Vagina (tissue), 2 donors: ENCODE measurements around the gene PRSS1. TPM values are rescaled to one million over a fixed set of nuclear protein-coding genes. Genes with fewer than 3 reads are reported as not detected.

Experiments
- DNase-seq, 2 donors: peaks; one replicate each; pipeline ENCODE4 v3.0.0-alpha.2; 2017; ENCODE audit errors: extremely low spot score in 2 of 2
- H3K27ac ChIP-seq: fragments of 200-600 bp; sonication (generic); one replicate; pipeline ENCODE4 v1.5.1; 2019
- H3K27me3 ChIP-seq: fragments of 200-600 bp; sonication (generic); one replicate; pipeline ENCODE4 v1.5.1; 2019
- H3K36me3 ChIP-seq, 2 donors: fragments of 200-600 bp; sonication (generic); one replicate each; pipeline ENCODE4 v1.5.1; 2017 to 2019
- H3K4me1 ChIP-seq: fragments of 200-600 bp; sonication (generic); one replicate; pipeline ENCODE4 v1.5.1; 2019
- H3K4me3 ChIP-seq, 2 donors: fragments of 200-600 bp; sonication (generic); 1 replicate in 1 of 2; 2 replicates in 1 of 2; pipeline ENCODE4 v1.5.1; 2016 to 2019
- H3K9me3 ChIP-seq: fragments of 200-600 bp; sonication (generic); one replicate; pipeline ENCODE4 v1.5.1; 2019
- POLR2A ChIP-seq, 2 donors: fragments of 450-650 bp; IDR thresholded peaks; one replicate each; pipeline ENCODE4 v1.6.1; 2017; ENCODE audit warnings: antibody characterized with exemption in 2 of 2, mild to moderate bottlenecking in 2 of 2, moderate library complexity in 2 of 2
- POLR2AphosphoS5 ChIP-seq, 2 donors: sonication (generic); formaldehyde crosslinking; IDR thresholded peaks; one replicate each; pipeline ENCODE4 v1.9.0; 2017; ENCODE audit warnings: antibody characterized with exemption in 2 of 2, mild to moderate bottlenecking in 2 of 2, low read depth in 1 of 2; ENCODE audit not compliant: insufficient read depth in 1 of 2
- intact Hi-C: fragments of 100-400 bp; cut with DNase I; formaldehyde crosslinking; loops from one replicate; pipeline ENCODE4 v1.15.1; 2023
- total RNA-seq: library from RNA; depleted of rRNA; stranded (reverse); fragments of >200 nt; gene quantifications from one replicate; pipeline ENCODE4 v1.2.3, GENCODE V29; 2016
- TF ChIP-seq, protein P1 (sequence below), 3 experiments: fragments of 450-650 bp in 2 of 3; fragments of 200-600 bp in 1 of 3; sonication (generic) in 1 of 3; IDR thresholded peaks; one replicate each; pipeline ENCODE4 v1.5.1; 2017 to 2019; ENCODE audit warnings: antibody characterized with exemption in 3 of 3, mild to moderate bottlenecking in 2 of 3, moderate library complexity in 2 of 3

The PRSS1 gene
- total RNA-seq, 1 donor from 2014 or later: not detected

DNA sequence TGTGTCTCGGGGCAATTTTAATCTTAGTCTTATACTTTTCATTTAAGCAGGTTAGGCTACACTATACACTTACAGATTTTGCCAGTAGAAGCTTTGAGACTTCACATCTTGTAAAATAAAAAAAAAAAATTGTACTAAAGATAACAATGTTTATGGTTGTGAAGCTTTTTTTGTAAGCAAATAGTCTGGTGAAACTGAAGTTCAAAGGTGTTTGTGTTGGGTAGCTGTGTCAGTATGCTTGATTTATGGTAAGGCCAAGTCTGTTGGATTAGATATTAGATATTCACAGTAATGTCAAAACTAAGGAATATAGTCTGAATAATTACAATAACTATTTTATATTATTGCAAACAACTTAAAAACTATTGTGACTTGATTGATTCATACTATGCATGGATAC, 31.0 kb upstream of the PRSS1 start:
- no peak for DNase-seq
- Histone ChIP-seq H3K9me3 (no peaks in the 10 kb centered on the region), H3K4me3 (no peak overlapping the region), H3K27ac (no peak overlapping the region), H3K27me3 (no peaks in the 10 kb centered on the region), H3K4me1 (no peaks in the 10 kb centered on the region), H3K36me3 (no peaks in the 10 kb centered on the region)
- intact Hi-C loops: no loop called here
- TF ChIP-seq, protein P1, sequence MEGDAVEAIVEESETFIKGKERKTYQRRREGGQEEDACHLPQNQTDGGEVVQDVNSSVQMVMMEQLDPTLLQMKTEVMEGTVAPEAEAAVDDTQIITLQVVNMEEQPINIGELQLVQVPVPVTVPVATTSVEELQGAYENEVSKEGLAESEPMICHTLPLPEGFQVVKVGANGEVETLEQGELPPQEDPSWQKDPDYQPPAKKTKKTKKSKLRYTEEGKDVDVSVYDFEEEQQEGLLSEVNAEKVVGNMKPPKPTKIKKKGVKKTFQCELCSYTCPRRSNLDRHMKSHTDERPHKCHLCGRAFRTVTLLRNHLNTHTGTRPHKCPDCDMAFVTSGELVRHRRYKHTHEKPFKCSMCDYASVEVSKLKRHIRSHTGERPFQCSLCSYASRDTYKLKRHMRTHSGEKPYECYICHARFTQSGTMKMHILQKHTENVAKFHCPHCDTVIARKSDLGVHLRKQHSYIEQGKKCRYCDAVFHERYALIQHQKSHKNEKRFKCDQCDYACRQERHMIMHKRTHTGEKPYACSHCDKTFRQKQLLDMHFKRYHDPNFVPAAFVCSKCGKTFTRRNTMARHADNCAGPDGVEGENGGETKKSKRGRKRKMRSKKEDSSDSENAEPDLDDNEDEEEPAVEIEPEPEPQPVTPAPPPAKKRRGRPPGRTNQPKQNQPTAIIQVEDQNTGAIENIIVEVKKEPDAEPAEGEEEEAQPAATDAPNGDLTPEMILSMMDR (IDR thresholded peaks at IDR 0.05): no peak
- TF ChIP-seq POLR2AphosphoS5 (IDR thresholded peaks at IDR 0.05; ENCODE audit: insufficient read depth in 1 of 2, low read depth in 1 of 2): no peak
- TF ChIP-seq POLR2A (IDR thresholded peaks at IDR 0.05): no peak

GRCh38 chr7:142720172-142720773, 29.0 kb upstream of the PRSS1 start:
- no peaks in the 10 kb centered on the region for H3K4me1 ChIP-seq
- H3K4me3 ChIP-seq: no peak overlapping the region
- intact Hi-C loops: no loop called here
- TF ChIP-seq, protein P1 (IDR thresholded peaks at IDR 0.05): no peak
- TF ChIP-seq POLR2A (IDR thresholded peaks at IDR 0.05): no peak
- no peak for TF ChIP-seq POLR2AphosphoS5 (IDR thresholded peaks at IDR 0.05; ENCODE audit: insufficient read depth in 1 of 2, low read depth in 1 of 2)
- H3K27ac ChIP-seq: no peak overlapping the region
- no peaks in the 10 kb centered on the region for H3K36me3 ChIP-seq
- H3K27me3 ChIP-seq: no peaks in the 10 kb centered on the region
- no peaks in the 10 kb centered on the region for H3K9me3 ChIP-seq
- no peak for DNase-seq

DNA sequence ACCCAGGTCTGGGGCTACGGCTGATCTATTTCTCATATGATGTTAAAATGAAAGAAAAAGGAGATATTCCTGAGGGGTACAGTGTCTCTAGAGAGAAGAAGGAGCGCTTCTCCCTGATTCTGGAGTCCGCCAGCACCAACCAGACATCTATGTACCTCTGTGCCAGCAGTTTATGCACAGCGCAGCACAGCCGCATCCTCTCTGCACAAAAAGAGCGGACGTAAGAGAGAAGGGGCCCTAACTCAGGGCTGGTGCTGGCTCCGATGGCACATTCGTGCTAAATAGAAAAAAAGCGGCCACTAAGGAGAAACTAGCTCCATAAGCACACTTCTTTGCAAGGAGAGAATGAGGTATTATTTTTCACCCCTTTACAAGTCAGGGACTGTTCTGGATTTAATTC, 28.3 kb upstream of the PRSS1 start:
- DNase-seq: no peak
- Histone ChIP-seq H3K9me3 (no peaks in the 10 kb centered on the region), H3K4me3 (no peak overlapping the region), H3K4me1 (no peaks in the 10 kb centered on the region), H3K27me3 (no peaks in the 10 kb centered on the region), H3K27ac (no peak overlapping the region), H3K36me3 (no peaks in the 10 kb centered on the region)
- intact Hi-C loops: no loop called here
- TF ChIP-seq, protein P1 (IDR thresholded peaks at IDR 0.05): no peak
- no peak for TF ChIP-seq POLR2AphosphoS5 (IDR thresholded peaks at IDR 0.05; ENCODE audit: insufficient read depth in 1 of 2, low read depth in 1 of 2)
- no peak for TF ChIP-seq POLR2A (IDR thresholded peaks at IDR 0.05)

- Histone ChIP-seq H3K9me3 (no peaks in the 10 kb centered on the region), H3K4me3 (no peak overlapping the region), H3K36me3 (no peaks in the 10 kb centered on the region), H3K27ac (no peak overlapping the region), H3K4me1 (no peaks in the 10 kb centered on the region), H3K27me3 (no peaks in the 10 kb centered on the region)
- intact Hi-C loops: no loop called here
- no peak for TF ChIP-seq POLR2AphosphoS5 (IDR thresholded peaks at IDR 0.05; ENCODE audit: insufficient read depth in 1 of 2, low read depth in 1 of 2)
- TF ChIP-seq, protein P1 (IDR thresholded peaks at IDR 0.05): no peak
- TF ChIP-seq POLR2A (IDR thresholded peaks at IDR 0.05): no peak
- DNase-seq: no peak
These were observed 27.0 kb upstream of the PRSS1 start for GRCh38 chr7:142722248-142722794.

- H3K9me3 ChIP-seq: no peaks in the 10 kb centered on the region
- intact Hi-C loops: no loop called here
- H3K27me3 ChIP-seq: no peaks in the 10 kb centered on the region
- no peak overlapping the region for H3K4me3 ChIP-seq
- TF ChIP-seq, protein P1 (IDR thresholded peaks at IDR 0.05): no peak
- TF ChIP-seq POLR2AphosphoS5 (IDR thresholded peaks at IDR 0.05; ENCODE audit: insufficient read depth in 1 of 2, low read depth in 1 of 2) (no peak), POLR2A (IDR thresholded peaks at IDR 0.05) (no peak)
- no peaks in the 10 kb centered on the region for H3K36me3 ChIP-seq
- no peaks in the 10 kb centered on the region for H3K4me1 ChIP-seq
- DNase-seq: no peak
- H3K27ac ChIP-seq: no peak overlapping the region
These were observed 16.0 kb upstream of the PRSS1 start for GRCh38 chr7:142733271-142733670.
